ENCODE results near the gene FARS2. TPM values are rescaled to one million over a fixed set of nuclear protein-coding genes. Genes with fewer than 3 reads are reported as not detected.

FARS2 gene
- total and polyA plus RNA-seq, 2 donors (not counting 1 experiment from before 2014, with no cell fraction given): 33.0 to 35.5 TPM

DNA sequence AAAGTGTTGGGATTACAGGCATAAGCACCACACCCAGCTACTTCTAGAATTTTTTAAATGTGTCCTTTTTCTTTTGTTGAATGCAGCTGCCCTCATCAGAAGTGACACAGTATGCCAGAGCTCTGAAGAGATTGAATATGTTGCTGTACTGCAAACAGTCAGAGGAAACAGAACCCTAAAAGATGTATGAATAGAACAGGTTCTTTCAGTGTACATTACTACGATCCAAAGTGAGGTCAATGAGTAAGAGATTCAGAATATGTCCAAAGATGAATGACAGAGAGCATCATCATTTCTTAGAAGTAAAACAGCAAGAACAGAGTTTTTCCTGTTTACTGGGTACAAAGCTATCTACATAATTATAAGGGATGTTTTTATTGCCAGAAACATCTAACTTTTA is 476.9 kb downstream of the FARS2 start:
- WGBS (ENCODE audit: insufficient coverage): no CpG with 5 or more reads among the region's 1 CpG
- Histone ChIP-seq H3K4me3 (ENCODE audit: control extremely low read depth in 1 of 5, extremely low read depth in 1 of 5, insufficient read depth in 1 of 5, low read depth in 2 of 5, low read length in 4 of 5) (no peak overlapping the region), H3K4me2 (replicated peaks; ENCODE audit: low read depth, low read length, poor library complexity, severe bottlenecking) (no peak overlapping the region), H3K9ac (ENCODE audit: low read length) (no peak overlapping the region), H3K4me1 (ENCODE audit: control insufficient read depth in 2 of 2, insufficient read depth in 2 of 2, low read length in 2 of 2) (no peaks in the 10 kb centered on the region), H4K20me1 (ENCODE audit: control insufficient read depth, insufficient read depth, low read length, poor library complexity, severe bottlenecking) (no peaks in the 10 kb centered on the region), H3K27me3 (replicated peaks in 1 of 4; ENCODE audit: control extremely low read depth in 1 of 4, control insufficient read depth in 3 of 4, insufficient read depth in 4 of 4, low read length in 3 of 4) (no peaks in the 10 kb centered on the region), H2AFZ (ENCODE audit: insufficient read depth, low read depth, low read length, poor library complexity, severe bottlenecking) (no peak overlapping the region), H3K27ac (ENCODE audit: low read length in 2 of 2) (no peak overlapping the region), H3K79me2 (ENCODE audit: control insufficient read depth, insufficient read depth, low read length) (no peaks in the 10 kb centered on the region), H3K36me3 (replicated peaks in 1 of 2; ENCODE audit: control extremely low read depth in 1 of 2, control insufficient read depth in 1 of 2, extremely low read depth in 1 of 2, insufficient read depth in 2 of 2, low read length in 1 of 2) (peaks cover 0 to 9% of the 10 kb centered on the region in 2 experiments), H3K9me3 (ENCODE audit: control extremely low read depth in 1 of 3, control insufficient read depth in 2 of 3, insufficient read depth in 1 of 3, low read length in 2 of 3) (no peaks in the 10 kb centered on the region)
- Mint-ChIP-seq H3K27ac (no peak overlapping the region), H3K4me1 (peaks cover 2% of the 10 kb centered on the region), H3K4me3 (no peak overlapping the region), H3K9me3 (ENCODE audit: insufficient read depth) (no peaks in the 10 kb centered on the region), H3K27me3 (no peaks in the 10 kb centered on the region)
- CTCF ChIA-PET: no interaction called here
- no peak for ATAC-seq (ENCODE audit: low read depth)
- DNase-seq: no peak
- TF ChIP-seq, protein P1, sequence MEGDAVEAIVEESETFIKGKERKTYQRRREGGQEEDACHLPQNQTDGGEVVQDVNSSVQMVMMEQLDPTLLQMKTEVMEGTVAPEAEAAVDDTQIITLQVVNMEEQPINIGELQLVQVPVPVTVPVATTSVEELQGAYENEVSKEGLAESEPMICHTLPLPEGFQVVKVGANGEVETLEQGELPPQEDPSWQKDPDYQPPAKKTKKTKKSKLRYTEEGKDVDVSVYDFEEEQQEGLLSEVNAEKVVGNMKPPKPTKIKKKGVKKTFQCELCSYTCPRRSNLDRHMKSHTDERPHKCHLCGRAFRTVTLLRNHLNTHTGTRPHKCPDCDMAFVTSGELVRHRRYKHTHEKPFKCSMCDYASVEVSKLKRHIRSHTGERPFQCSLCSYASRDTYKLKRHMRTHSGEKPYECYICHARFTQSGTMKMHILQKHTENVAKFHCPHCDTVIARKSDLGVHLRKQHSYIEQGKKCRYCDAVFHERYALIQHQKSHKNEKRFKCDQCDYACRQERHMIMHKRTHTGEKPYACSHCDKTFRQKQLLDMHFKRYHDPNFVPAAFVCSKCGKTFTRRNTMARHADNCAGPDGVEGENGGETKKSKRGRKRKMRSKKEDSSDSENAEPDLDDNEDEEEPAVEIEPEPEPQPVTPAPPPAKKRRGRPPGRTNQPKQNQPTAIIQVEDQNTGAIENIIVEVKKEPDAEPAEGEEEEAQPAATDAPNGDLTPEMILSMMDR (IDR thresholded peaks at IDR 0.05): no peak
- intact Hi-C loops (cut with micrococcal nuclease): no loop called here
- POLR2A ChIA-PET: no interaction called here

DNA sequence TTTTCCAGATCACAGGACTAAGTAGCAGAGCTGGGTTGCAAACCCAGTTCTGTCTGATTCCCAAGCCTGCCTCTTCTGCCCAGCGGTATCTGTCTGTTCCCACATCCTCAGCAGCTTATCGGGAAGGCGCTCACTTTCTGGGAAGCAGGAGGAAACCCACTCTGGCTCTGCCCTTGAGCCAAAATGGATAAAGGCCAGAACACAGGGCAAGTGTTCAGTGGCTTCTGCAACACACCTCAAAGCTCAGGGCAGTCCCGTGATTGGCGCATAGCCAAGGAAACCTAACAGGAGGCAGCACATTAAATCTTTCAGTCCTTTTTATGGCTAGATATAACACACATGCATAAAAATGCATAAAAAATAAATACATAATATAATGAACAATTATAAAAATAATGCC is 483.2 kb downstream of the FARS2 start:
- no peak for TF ChIP-seq EZH2 (IDR thresholded peaks at IDR 0.05; ENCODE audit: borderline replicate concordance, insufficient read depth, low read depth, low read length, poor library complexity, severe bottlenecking)
- TF ChIP-seq, protein P1 (IDR thresholded peaks at IDR 0.05): no peak
- Histone ChIP-seq H3K36me3 (replicated peaks in 1 of 2; ENCODE audit: control extremely low read depth in 1 of 2, control insufficient read depth in 1 of 2, extremely low read depth in 1 of 2, insufficient read depth in 2 of 2, low read length in 1 of 2) (peaks cover 0 to 4% of the 10 kb centered on the region in 2 experiments), H3K4me1 (ENCODE audit: control insufficient read depth in 2 of 2, insufficient read depth in 2 of 2, low read length in 2 of 2) (no peaks in the 10 kb centered on the region), H3K27me3 (replicated peaks in 1 of 4; ENCODE audit: control extremely low read depth in 1 of 4, control insufficient read depth in 3 of 4, insufficient read depth in 4 of 4, low read length in 3 of 4) (no peaks in the 10 kb centered on the region), H3K4me2 (replicated peaks; ENCODE audit: low read depth, low read length, poor library complexity, severe bottlenecking) (no peak overlapping the region), H3K79me2 (ENCODE audit: control insufficient read depth, insufficient read depth, low read length) (no peaks in the 10 kb centered on the region), H3K9me3 (ENCODE audit: control extremely low read depth in 1 of 3, control insufficient read depth in 2 of 3, insufficient read depth in 1 of 3, low read length in 2 of 3) (no peaks in the 10 kb centered on the region), H3K27ac (ENCODE audit: low read length in 2 of 2) (no peak overlapping the region), H3K4me3 (ENCODE audit: control extremely low read depth in 1 of 5, extremely low read depth in 1 of 5, insufficient read depth in 1 of 5, low read depth in 2 of 5, low read length in 4 of 5) (no peak overlapping the region), H3K9ac (ENCODE audit: low read length) (no peak overlapping the region), H4K20me1 (ENCODE audit: control insufficient read depth, insufficient read depth, low read length, poor library complexity, severe bottlenecking) (no peaks in the 10 kb centered on the region), H2AFZ (ENCODE audit: insufficient read depth, low read depth, low read length, poor library complexity, severe bottlenecking) (no peak overlapping the region)
- WGBS (ENCODE audit: insufficient coverage): 94% methylated on average over 3 of the region's 5 CpGs
- Mint-ChIP-seq H3K4me3 (no peak overlapping the region), H3K4me1 (peaks cover 3% of the 10 kb centered on the region), H3K27me3 (no peaks in the 10 kb centered on the region), H3K27ac (no peak overlapping the region), H3K9me3 (ENCODE audit: insufficient read depth) (no peaks in the 10 kb centered on the region)
- ChIA-PET POLR2A (no interaction called here), CTCF (no interaction called here)
- intact Hi-C loops (cut with micrococcal nuclease): no loop called here
- ATAC-seq (ENCODE audit: low read depth) (no peak), DNase-seq (no peak)
